ENCODE results near the gene SMURF1.
"Not testable (repeated sequence)": the region's sequence is repeated elsewhere in the genome, so short reads cannot be mapped to it uniquely, and the experiment has no call there.

Gene SMURF1

DNA sequence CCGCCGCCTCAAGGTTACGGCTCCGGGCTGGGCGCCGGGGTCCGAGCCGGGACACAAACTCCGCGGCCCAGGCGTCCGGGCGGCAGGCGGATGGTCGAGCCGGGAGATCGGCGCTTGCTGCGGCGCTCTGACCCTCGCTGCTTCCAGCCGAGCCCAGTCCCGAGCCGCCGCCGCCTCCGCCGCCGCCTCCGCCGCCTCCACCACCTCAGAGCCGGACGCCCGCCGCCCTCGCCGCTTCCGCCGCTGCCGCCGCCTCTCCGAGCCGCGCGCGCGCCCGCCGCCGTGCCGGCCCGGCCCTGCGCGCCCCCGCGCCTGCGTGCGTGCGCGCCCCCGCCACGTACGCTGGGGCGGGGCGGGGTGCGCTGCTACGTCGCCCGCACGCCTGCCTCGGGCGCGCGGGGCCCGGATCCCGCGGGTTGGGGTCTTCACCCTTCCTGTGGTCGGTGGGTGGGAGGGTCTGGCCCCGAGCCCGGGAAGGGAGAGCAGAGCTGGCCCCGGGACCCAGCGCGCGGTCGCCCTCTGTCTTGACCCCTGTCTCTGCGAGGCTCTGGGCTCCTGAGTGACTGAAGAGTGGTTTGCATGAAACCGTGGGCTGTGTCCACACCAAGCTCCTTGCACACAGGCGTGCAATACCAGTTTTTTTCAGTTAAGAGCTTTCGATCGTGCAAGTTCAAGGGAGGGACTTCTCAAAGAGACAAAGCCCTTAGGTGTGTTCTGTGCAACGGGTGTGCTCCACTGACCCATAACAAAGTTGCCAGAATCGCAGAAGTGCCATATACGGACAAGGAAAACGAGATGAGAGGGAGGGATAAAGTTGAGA, at the start of gene SMURF1:
Gene SMURF1, minus strand, starts transcription at position 256 of the 820 bp plus-strand sequence. CDS start 328 bp downstream, outside the sequence.
- peak; percentile 27 to 94 (median 58) for DNase-seq
- intact Hi-C loops (cut with DNase I), result loop anchor here (2.0 to 5.0 kb wide), 3 partner anchors 67 to 183 kb away; partner anchors contain the start of gene ARPC1A

DNA sequence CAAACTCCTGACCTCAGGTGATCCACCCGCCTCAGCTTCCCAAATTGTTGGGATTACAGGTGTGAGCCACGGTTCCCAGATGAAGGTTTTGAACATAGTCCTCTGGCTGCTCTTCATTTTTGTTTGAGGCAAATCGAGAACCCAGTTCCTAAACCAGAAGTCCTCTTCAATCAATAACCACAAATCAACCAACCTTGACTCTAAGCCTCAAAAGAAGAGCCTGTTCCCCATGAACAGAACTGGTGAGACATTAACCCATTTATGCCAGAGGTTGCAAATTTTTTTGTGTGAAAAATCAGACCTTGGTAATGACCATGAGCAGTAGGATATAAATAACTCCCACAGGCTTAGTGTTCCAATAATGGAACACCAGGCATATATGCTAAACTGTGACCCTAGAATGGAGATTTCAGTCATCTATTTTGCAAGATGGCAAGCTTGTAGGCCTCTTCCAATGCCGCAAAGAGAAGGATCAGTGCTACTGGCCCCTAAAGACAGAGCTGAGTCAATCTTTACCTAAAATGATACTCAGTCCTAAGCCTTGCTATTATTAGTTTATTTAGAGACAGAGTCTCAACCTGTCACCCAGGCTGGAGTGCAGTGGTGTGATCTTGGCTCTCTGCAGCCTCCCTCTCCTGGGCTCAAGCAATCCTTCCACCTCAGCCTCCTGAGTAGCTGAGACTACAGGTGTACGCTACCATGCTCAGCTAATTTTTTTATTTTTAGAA, 48.1 kb upstream of the SMURF1 start:
- DNase-seq, result no peak
- intact Hi-C loops (cut with DNase I), result no loop called here

DNA sequence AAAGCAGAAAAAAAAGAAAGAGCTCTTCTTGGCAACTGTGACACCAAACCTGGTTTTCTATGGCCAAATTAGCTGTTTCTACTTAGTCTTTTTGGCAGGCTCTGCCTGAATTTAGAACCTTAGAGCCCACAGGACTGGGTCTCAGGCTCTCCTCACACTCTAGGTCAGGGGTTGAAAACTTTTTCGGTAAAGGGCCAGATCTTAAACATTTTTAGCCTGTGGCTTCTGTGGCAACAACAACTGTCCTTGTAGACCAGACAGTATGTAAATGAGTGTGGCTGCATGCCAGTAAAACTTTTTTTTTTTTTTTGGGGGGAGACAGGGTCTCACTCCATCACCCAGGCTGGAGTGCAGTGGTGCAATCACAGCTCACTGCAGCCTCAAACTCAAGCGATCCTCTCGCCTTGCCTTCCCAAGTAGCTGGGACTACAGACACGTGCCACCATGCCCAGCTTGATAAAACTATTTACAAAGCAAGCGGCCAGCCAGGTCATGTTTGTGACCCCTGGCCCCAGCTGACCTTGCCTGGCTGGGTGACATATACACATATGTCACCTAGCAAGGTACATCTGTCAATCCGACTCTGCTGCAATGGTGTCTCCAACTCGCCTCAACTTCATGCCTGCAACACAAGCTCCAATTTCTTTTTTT, 46.6 kb upstream of the SMURF1 start:
- no peak for DNase-seq
- intact Hi-C loops (cut with DNase I), result no loop called here

DNA sequence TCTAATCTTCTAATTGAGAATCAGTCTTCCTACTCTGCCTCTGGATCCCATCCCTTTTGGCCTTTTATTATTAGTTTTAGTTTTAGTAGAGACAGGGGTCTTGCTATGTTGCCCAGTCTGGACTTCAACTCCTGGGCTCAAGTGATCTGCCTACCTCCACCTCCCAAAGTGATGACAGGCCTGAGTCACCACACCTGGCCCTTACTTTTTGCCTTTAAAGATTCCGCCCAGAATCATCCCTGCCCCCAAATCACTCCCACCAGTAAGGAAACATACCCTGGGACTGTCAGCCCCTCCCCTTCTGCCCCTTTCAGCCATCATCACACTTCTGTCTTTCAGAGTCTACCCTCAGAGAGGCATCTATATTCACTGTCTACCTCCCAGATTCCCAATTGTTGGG, 45.3 kb upstream of the SMURF1 start:
- intact Hi-C loops (cut with DNase I), result no loop called here
- no peak for DNase-seq

DNA sequence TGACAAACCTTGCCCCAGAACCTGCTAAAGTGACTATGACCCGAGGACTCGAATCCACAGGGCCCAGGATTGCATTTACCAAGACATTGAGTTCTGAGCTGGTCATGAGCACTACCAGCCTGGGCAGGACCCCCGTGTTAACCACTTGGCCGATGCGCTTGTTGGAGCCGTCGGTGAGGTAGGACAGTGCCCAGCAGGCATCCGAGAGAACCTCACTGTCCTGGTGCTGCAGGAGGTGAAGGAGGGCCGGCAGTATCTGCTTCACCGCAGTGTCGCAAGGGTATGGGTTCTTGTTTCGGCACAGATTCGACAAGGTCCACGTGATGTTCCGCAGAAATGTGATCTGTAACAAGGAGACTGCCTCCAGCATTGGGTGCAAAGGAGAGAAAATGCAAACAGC, 44.3 kb upstream of the SMURF1 start:
- intact Hi-C loops (cut with DNase I), result no loop called here
- no peak for DNase-seq

DNA sequence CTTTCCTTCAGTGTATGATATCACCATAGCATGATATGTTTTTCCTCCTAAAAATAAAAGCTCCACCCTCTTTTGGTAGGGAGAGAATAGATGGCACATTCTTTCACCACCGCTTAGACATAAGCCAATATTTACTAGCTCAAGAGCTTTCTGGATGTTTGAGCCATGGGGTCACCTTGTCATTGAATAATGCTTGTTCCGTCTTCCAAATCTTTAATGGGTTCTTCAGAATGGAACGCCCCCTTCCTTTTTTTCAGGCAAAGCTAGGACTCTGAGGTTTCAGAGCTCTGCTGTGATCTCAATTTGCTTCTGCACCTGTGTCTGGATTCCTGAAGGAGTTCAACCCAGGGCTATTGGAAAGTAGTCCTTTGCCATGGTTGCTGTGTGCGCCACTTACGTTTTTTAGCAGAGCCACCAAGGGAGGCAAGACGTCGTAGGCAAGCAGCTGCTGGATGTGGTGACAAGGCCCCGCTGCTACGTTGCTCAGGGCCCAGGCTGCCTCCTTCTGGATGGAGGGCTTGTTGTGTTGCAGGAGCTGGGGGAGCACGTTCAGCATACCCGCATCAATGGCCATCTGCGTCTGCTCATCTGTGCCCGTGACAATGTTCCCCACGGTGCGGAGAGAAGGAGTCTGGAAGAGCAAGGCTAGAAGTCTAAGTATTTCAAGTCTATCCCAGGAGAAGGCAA, 40.8 kb upstream of the SMURF1 start:
- intact Hi-C loops (cut with DNase I), result no loop called here
- DNase-seq, result peak in 1 of 10 donors; percentile 47

DNA sequence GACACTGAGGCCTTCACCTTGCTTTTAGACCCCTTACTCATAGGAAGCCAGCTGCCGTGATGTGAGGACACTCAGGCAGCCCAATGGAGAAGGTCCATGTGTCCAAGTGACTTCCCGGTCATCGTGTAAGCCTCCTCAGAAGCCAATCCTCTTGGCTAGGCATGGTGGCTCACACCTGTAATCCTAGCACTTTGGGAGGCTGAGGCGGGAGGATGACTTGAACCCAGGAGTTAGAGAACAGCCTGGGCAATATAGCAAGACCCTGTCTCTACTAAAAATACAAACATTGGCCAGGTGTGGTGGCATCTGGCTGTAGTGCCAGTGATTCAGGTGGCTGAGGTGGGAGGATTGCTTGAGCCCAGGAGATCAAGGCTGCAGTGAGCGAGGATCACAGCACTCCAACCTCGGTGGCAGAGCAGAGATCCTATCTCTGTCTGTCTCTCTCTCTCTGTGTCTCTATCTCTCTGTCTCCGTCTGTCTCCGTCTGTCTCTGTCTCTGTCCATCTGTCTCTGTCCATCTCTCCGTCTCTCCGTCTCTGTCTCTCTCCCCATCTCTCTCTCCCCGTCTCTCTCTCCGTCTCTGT, 36.3 kb upstream of the SMURF1 start:
- intact Hi-C loops (cut with DNase I), result no loop called here
- DNase-seq, result no peak

DNA sequence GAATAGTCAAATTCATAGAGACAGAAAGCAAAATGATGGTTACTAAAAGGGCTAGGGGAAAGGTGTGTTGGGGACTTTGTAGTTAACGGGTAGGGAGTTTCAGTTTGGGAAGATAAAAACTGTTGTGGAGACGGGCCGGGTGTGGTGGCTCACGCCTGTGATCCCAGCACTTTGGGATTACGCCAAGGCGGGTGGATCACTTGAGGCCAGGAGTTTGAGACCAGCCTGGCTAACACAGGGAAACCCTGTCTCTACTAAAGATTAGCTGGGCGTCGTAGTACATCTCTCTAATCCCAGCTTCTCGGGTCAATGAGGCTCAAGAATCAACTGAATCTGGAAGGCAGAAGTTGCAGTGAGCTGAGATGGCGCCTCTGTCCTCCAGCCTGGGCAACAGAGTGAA, 33.3 kb upstream of the SMURF1 start:
- no peak for DNase-seq
- intact Hi-C loops (cut with DNase I), result no loop called here

DNA sequence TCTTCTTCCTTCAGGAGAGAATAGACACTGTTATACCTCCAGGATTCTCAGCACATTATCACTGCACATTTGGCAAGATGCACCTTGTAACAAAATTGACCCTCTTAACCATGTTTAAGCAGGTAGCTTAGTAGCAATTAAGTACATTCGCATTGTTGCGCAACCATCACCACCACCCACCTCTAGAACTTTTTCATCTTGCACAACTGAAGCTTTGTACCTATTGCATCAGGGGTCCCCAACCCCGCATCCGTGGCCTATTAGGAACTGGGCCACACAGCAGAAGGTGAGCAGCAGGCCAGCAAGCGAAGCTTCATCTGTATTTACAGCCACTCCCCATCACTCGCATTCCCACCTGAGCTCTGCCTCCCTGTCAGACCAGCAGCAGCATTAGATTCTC, 29.9 kb upstream of the SMURF1 start:
- no peak for DNase-seq
- intact Hi-C loops (cut with DNase I), result no loop called here

DNA sequence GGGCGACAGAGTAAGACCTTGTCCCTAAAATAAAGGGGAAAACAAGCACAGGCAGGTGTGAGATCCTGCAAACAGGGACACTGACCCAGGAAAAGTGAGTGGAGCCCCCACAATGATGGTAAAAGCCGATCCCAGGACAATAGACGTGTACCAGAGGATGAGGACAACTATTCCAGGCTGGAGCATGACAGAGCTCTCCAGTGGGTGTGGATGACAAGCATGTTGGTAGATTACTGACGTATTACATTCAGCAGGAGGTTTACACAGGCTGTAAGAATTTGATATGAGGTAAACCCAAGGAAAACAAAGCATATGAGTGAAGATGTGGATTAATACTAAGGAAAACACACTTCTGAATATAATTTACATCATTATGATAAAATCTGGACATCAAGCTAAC, 27.8 kb upstream of the SMURF1 start:
- peak in 1 of 10 donors; percentile 21 for DNase-seq
- intact Hi-C loops (cut with DNase I), result no loop called here

DNA sequence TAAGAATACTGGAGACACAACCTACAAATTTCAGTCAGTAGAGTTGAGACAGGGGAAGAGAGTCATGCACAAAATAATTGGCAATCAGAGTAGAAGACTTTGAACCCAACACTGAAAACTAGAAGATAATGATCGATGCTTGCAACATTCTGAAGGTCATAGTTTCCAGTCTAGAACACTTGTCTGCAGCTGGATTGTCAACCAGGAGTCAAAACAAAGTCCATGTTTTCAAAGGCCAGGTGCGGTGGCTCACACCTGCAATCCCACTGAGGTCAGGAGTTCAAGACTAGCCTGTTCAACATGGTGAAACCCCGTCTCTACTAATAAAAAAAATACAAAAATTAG, 26.8 kb upstream of the SMURF1 start:
- no peak for DNase-seq
- intact Hi-C loops (cut with DNase I), result no loop called here

DNA sequence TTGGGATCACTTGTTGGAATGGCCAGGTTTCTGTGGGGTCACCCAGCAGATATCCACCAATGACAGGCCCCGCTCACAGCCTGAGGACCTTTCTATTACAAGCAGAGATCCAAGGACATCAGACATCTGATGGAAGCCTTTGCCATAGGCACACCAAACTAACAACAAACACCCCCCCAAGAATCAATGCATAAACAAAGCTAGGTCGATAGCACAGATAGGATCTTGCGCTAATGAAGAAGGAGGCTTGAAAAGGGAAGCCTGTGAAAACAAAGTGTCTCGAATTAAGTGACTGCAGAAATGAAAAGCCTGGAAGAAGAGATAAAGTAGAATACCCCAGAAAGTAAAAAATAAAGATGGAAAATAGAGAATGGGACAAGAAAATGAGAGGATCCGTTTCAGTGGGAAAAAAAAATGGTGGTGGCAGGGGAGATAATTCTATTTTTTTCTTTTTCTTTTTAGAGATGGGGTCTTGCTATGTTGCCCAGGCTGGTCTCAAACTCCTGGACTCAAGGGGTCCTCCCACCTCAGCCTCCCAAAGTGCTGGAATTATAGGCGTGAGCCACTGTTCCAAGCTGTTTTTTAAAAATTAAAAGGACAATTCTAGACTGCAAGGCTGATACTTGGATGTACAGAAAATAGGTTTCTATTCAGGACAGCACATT, 26.3 kb upstream of the SMURF1 start:
- peak in 1 of 10 donors; percentile 14 for DNase-seq
- intact Hi-C loops (cut with DNase I), result no loop called here

DNA sequence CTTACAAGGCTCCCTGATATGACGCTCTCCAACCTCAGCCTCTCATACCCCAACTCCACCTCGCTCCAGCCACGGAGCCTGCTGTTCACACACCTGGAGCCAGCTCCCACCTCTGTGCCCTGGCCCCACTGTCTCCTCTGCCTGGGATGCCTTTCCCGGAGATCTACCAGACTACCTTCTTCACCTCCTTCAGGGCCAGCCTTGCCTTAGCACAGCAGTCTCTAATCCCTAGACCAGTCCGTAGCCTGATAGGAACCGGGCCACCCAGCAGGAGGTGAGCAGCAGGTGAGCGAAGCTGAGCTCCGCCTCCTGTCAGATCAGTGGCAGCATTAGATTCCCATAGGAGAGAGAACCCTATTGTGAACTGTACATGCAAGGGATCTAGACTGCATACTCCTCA, 23.2 kb upstream of the SMURF1 start:
- peak in 1 of 10 donors; percentile 33 for DNase-seq
- intact Hi-C loops (cut with DNase I), result no loop called here

DNA sequence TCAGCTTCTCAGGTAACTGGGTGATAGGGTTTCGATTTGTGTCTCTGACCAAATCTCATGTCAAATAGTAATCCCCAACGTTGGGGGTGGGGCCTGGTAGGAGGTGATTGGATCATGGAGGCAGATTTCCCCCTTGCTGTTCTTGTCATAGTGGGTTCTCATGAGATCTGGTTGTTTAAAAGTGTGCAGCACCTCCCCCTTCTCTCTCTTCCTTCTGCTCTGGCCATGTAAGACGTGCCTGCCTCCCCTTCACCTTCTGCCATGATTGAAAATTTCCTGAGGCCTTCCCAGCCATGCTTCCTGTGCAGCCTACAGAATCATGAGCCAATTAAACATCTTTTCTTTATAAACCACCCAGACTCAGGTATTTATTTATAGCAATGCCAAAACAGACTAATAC, 21.9 kb upstream of the SMURF1 start:
- intact Hi-C loops (cut with DNase I), result no loop called here
- DNase-seq, result no peak

DNA sequence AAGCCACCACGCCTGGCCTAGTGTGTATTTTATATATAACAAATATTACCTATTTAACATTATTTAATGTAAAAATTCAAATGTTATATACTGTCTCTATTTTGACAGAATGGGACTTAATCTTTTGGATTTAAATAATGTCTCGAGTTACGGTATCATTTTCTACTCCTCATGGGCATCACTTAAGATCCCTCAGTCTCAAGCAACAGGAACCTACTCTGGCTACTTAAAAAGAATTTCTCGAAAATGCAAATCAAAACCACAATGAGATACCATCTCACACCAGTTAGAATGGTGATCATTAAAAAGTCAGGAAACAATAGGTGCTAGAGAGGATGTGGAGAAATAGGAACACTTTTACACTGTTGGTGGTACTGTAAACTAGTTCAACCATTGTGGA, 19.8 kb upstream of the SMURF1 start:
- DNase-seq; intact Hi-C loops (cut with DNase I): not testable (repeated sequence)

DNA sequence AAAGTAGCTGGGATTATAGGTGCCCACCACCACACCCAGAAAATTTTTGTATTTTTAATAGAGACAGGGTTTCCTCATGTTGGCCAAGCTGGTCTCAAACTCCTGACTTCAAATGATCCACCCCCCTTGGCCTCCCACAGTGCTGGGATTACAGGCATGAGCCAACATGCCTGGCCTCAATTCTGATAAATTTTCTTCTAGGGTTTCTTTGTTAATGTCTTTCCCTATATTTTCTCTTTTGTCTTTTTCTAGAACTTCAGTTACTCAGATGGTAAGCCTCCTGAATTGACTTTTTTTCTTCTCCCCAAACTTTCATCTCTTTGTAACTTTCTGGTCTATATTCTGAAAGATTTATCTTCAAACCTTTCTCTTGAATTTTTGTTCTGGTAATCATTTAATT, 12.7 kb upstream of the SMURF1 start:
- DNase-seq, result no peak
- intact Hi-C loops (cut with DNase I), result no loop called here

DNA sequence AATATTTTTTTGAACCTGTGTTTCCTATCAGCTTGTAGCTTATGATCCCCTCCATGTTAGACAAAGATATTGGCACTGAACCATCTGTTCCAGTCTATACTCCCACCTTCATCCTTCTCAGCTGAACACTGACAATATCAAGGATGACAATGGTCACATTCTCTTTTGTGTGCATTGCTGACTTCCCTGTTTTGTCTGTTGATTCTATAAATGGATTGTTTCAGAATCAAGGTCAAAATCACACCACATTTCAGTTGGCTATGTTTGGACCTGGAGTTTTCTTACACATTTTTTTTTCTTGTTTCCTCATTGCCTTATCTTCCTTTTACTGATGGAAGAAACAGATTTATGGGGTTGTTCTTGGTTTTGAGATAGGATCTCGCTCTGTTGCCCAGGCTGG, 11.3 kb upstream of the SMURF1 start:
- DNase-seq, result no peak
- intact Hi-C loops (cut with DNase I), result no loop called here

DNA sequence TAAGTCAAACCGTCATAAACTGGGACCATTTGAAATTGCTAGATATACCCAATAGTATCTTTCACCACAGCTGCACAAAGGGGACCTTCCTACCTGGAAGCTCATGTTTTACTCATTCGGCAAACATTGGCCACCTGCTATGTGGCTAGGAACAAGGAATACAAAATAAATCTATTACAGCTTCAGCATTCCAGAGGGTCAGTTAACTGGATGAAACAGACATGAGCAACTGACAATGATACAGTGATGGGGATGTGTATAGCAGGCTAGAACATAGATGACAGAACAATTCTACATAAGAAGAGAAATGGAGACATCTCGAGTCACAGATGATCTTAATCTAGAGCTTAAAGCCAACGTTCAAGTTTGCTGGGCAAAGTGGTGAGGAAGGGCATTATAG, 3.1 kb upstream of the SMURF1 start:
- DNase-seq, result no peak
- intact Hi-C loops (cut with DNase I), result no loop called here

DNA sequence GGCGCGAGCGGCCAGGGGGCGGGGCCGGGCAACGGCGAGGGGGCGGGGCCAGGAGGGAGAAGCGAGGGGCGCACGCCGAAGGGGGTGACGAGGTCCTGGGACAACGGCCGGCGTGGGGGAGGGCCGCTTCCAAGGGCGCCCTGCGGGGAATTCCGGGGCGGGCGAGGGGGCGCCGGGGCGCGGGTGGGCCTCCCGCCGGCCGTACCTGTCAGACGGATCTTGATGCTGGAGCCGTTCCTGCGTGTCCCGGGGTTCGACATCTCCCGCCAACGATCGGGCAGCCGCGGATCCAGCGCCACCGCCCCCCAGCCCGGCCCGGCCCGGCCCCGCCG, 421 bp downstream of the SMURF1 start:
- intact Hi-C loops (cut with DNase I), result loop anchor here (2.0 to 5.0 kb wide), 3 partner anchors 66 to 184 kb away; partner anchors contain the start of gene ARPC1A
- DNase-seq, result no peak

All from posterior cingulate gyrus (tissue), 11 donors.